ENCODE measurements around the gene FHDC1.

Gene FHDC1

GRCh38 chr4:153002110-153002509 lies 66.0 kb downstream of the FHDC1 start:
- no peak for TF ChIP-seq CTCF (IDR thresholded peaks at IDR 0.05; ENCODE audit: low read depth, low read length)
- no peak for TF ChIP-seq EZH2phosphoT487 (IDR thresholded peaks at IDR 0.05; ENCODE audit: low read depth)
- Histone ChIP-seq H3K4me3 (ENCODE audit: low read length) (no peak overlapping the region), H2AFZ (ENCODE audit: low read depth, low read length) (no peak overlapping the region), H3K27ac (ENCODE audit: low read length) (no peak overlapping the region), H3K9me3 (ENCODE audit: insufficient read depth, low read length) (no peaks in the 10 kb centered on the region), H3K36me3 (replicated peaks; ENCODE audit: low read depth, low read length) (no peaks in the 10 kb centered on the region), H3K4me2 (ENCODE audit: low read length) (no peak overlapping the region), H3K27me3 (ENCODE audit: low read depth, low read length) (peaks cover 58% of the 10 kb centered on the region), H3K4me1 (ENCODE audit: low read length) (peaks cover 6% of the 10 kb centered on the region), H4K20me1 (ENCODE audit: insufficient read depth, low read length) (no peaks in the 10 kb centered on the region), H3K9ac (ENCODE audit: low read length) (no peak overlapping the region), H3K79me2 (ENCODE audit: low read length) (no peaks in the 10 kb centered on the region)

- TF ChIP-seq EZH2phosphoT487 (IDR thresholded peaks at IDR 0.05; ENCODE audit: low read depth): no peak
- Histone ChIP-seq H4K20me1 (ENCODE audit: insufficient read depth, low read length) (no peaks in the 10 kb centered on the region), H3K4me2 (ENCODE audit: low read length) (no peak overlapping the region), H3K4me1 (ENCODE audit: low read length) (peaks cover 21% of the 10 kb centered on the region), H3K36me3 (replicated peaks; ENCODE audit: low read depth, low read length) (no peaks in the 10 kb centered on the region), H3K27ac (ENCODE audit: low read length) (no peak overlapping the region), H3K4me3 (ENCODE audit: low read length) (no peak overlapping the region), H3K9me3 (ENCODE audit: insufficient read depth, low read length) (no peaks in the 10 kb centered on the region), H3K27me3 (ENCODE audit: low read depth, low read length) (peaks cover 46% of the 10 kb centered on the region), H3K79me2 (ENCODE audit: low read length) (no peaks in the 10 kb centered on the region), H3K9ac (ENCODE audit: low read length) (no peak overlapping the region), H2AFZ (ENCODE audit: low read depth, low read length) (no peak overlapping the region)
These were observed 68.1 kb downstream of the FHDC1 start for GRCh38 chr4:153004081-153004850.

- no peak for TF ChIP-seq CTCF (IDR thresholded peaks at IDR 0.05; ENCODE audit: low read depth, low read length)
- Histone ChIP-seq H2AFZ (ENCODE audit: low read depth, low read length) (no peak overlapping the region), H3K9me3 (ENCODE audit: insufficient read depth, low read length) (0 out of 2 replicates have a peak, but pooled peaks cover 5% of the 10 kb centered on the region), H3K27ac (ENCODE audit: low read length) (no peak overlapping the region), H4K20me1 (ENCODE audit: insufficient read depth, low read length) (no peaks in the 10 kb centered on the region), H3K9ac (ENCODE audit: low read length) (no peak overlapping the region), H3K4me3 (ENCODE audit: low read length) (no peak overlapping the region), H3K36me3 (replicated peaks; ENCODE audit: low read depth, low read length) (no peaks in the 10 kb centered on the region), H3K79me2 (ENCODE audit: low read length) (no peaks in the 10 kb centered on the region), H3K4me2 (ENCODE audit: low read length) (peak overlapping the region; percentile 2; the same call in 1 of the 2 replicates), H3K27me3 (ENCODE audit: low read depth, low read length) (peaks cover 39% of the 10 kb centered on the region), H3K4me1 (ENCODE audit: low read length) (peaks cover 32% of the 10 kb centered on the region)
These were observed 69.8 kb downstream of the FHDC1 start for GRCh38 chr4:153005899-153006381.

- Histone ChIP-seq H3K4me3 (ENCODE audit: low read length) (peak overlapping the region; percentile 38), H3K9ac (ENCODE audit: low read length) (no peak overlapping the region), H3K4me2 (ENCODE audit: low read length) (peak overlapping the region; percentile 78), H2AFZ (ENCODE audit: low read depth, low read length) (no peak overlapping the region), H3K4me1 (ENCODE audit: low read length) (peaks cover 39% of the 10 kb centered on the region), H3K27ac (ENCODE audit: low read length) (no peak overlapping the region), H3K79me2 (ENCODE audit: low read length) (no peaks in the 10 kb centered on the region), H3K9me3 (ENCODE audit: insufficient read depth, low read length) (0 out of 2 replicates have a peak, but pooled peaks cover 7% of the 10 kb centered on the region), H3K36me3 (replicated peaks; ENCODE audit: low read depth, low read length) (no peaks in the 10 kb centered on the region), H3K27me3 (ENCODE audit: low read depth, low read length) (peaks cover 23% of the 10 kb centered on the region), H4K20me1 (ENCODE audit: insufficient read depth, low read length) (no peaks in the 10 kb centered on the region)
- TF ChIP-seq CTCF (IDR thresholded peaks at IDR 0.05; ENCODE audit: low read depth, low read length) (no peak), EZH2phosphoT487 (IDR thresholded peaks at IDR 0.05; ENCODE audit: low read depth) (no peak)
These were observed 72.6 kb downstream of the FHDC1 start for GRCh38 chr4:153008578-153009199.
